Gastroesophageal sphincter (tissue), 3 donors: ENCODE results near the gene HEATR5B.

Experiments
- CTCF ChIP-seq, 4 experiments: fragments of 200-600 bp in 2 of 4; fragments of 450-650 bp in 2 of 4; sonication (generic) in 1 of 4; IDR thresholded peaks; one replicate each; pipeline ENCODE4 v1.5.1; 2017 to 2019; ENCODE audit warnings: antibody characterized with exemption in 4 of 4, mild to moderate bottlenecking in 2 of 4, moderate library complexity in 2 of 4
- EP300 ChIP-seq: sonication (generic); formaldehyde crosslinking; IDR thresholded peaks from one replicate; pipeline ENCODE4 v1.6.1; 2017; ENCODE audit warnings: antibody characterized with exemption, mild to moderate bottlenecking
- POLR2A ChIP-seq, 2 donors: fragments of 450-650 bp; IDR thresholded peaks; one replicate each; pipeline ENCODE4 v1.6.1; 2017; ENCODE audit warnings: antibody characterized with exemption in 2 of 2, mild to moderate bottlenecking in 2 of 2, moderate library complexity in 1 of 2
- POLR2AphosphoS5 ChIP-seq: sonication (generic); formaldehyde crosslinking; IDR thresholded peaks from one replicate; pipeline ENCODE4 v1.6.1; 2017; ENCODE audit warnings: antibody characterized with exemption

GRCh38 chr2:36971990-36972389 lies 112.2 kb downstream of the HEATR5B start:
- no peak for TF ChIP-seq CTCF (IDR thresholded peaks at IDR 0.05)
- TF ChIP-seq POLR2A (IDR thresholded peaks at IDR 0.05): no peak
- no peak for TF ChIP-seq POLR2AphosphoS5
- TF ChIP-seq EP300: no peak
